ENCODE measurements around the gene CEP89. TPM values are rescaled to one million over a fixed set of nuclear protein-coding genes. Genes with fewer than 3 reads are reported as not detected.

CEP89 gene
- total and polyA plus RNA-seq, 2 of the 4 experiments (the other 2 are of a cell fraction): 7.2 to 17.4 TPM

GRCh38 chr19:32880622-32881021 is 91.1 kb downstream of the CEP89 start:
- no peak overlapping the region for H2BK120ac ChIP-seq (ENCODE audit: low read depth, low read length)
- no peak overlapping the region for H3K27ac ChIP-seq (ENCODE audit: insufficient read depth, low read length)
- no peak overlapping the region for H3K9ac ChIP-seq (ENCODE audit: low read depth, low read length)
- no peak overlapping the region for H3K4me2 ChIP-seq (ENCODE audit: low read depth, low read length)
- no peaks in the 10 kb centered on the region for H3K27me3 ChIP-seq (ENCODE audit: control insufficient read depth, insufficient read depth, low read length)
- DNase-seq (no peak), ATAC-seq (ENCODE audit: low read depth) (no peak)
- no peak overlapping the region for H4K91ac ChIP-seq (ENCODE audit: insufficient read depth, low read depth, low read length)
- H4K5ac ChIP-seq (ENCODE audit: low read depth, low read length): no peak overlapping the region
- intact Hi-C loops (cut with micrococcal nuclease) (no loop called here), dilution Hi-C loops (cut with HindIII; ENCODE audit: low sequenced_read_pairs, unreplicated experiment) (no loop called here), in situ Hi-C loops (cut with MboI; ENCODE audit: low sequenced_read_pairs) (no loop called here)
- ChIA-PET CTCF (no interaction called here), POLR2A (ENCODE audit: unreplicated experiment) (no interaction called here)
- H3K9me1 ChIP-seq (ENCODE audit: insufficient read depth, low read length): no peaks in the 10 kb centered on the region
- no peak overlapping the region for H3K4ac ChIP-seq (ENCODE audit: low read depth, low read length)
- no peak overlapping the region for H3K23ac ChIP-seq (ENCODE audit: low read depth, low read length)
- no peaks in the 10 kb centered on the region for H4K20me1 ChIP-seq (ENCODE audit: insufficient read depth, low read length)
- H2BK15ac ChIP-seq (ENCODE audit: low read depth, low read length): no peak overlapping the region
- 100% methylated on average over 1 of the region's 2 CpGs; no CpG with 5 or more reads in 1 of the 2 experiments for WGBS, 2 experiments (ENCODE audit: extremely low coverage in 2 of 2, insufficient read length in 1 of 2)
- no peak overlapping the region for H4K8ac ChIP-seq (ENCODE audit: low read depth in 2 of 2, low read length in 2 of 2)
- no peak overlapping the region for H3K14ac ChIP-seq (replicated peaks; ENCODE audit: low read depth, low read length)
- BruUV-seq (replicated peaks): no TSS peak
- no peak overlapping the region for H2AFZ ChIP-seq (replicated peaks; ENCODE audit: low read length, poor library complexity)
- H3K9me3 ChIP-seq (ENCODE audit: control insufficient read depth, insufficient read depth, low read length): no peaks in the 10 kb centered on the region
- no peaks in the 10 kb centered on the region for H3K79me1 ChIP-seq (ENCODE audit: low read depth in 1 of 2, low read length in 2 of 2)
- TF ChIP-seq MAFK (IDR thresholded peaks at IDR 0.05; ENCODE audit: low read depth, low read length): no peak
- TF ChIP-seq BHLHE40 (IDR thresholded peaks at IDR 0.05; ENCODE audit: low read depth, low read length): no peak
- TF ChIP-seq CEBPB (IDR thresholded peaks at IDR 0.05; ENCODE audit: low read depth, low read length): no peak
- no peak for TF ChIP-seq FOS (IDR thresholded peaks at IDR 0.05; ENCODE audit: low read depth, low read length)
- TF ChIP-seq CTCF (conservative IDR thresholded peaks at IDR 0.05; ENCODE audit: low read depth, low read length): no peak
- no peak for TF ChIP-seq MAZ (IDR thresholded peaks at IDR 0.05; ENCODE audit: borderline replicate concordance, low read depth, low read length)
- no peak for TF ChIP-seq RFX5 (IDR thresholded peaks at IDR 0.05; ENCODE audit: low read depth, low read length)
- no peak for TF ChIP-seq SMC3 (IDR thresholded peaks at IDR 0.05; ENCODE audit: low read depth, low read length)
- TF ChIP-seq, protein P1, sequence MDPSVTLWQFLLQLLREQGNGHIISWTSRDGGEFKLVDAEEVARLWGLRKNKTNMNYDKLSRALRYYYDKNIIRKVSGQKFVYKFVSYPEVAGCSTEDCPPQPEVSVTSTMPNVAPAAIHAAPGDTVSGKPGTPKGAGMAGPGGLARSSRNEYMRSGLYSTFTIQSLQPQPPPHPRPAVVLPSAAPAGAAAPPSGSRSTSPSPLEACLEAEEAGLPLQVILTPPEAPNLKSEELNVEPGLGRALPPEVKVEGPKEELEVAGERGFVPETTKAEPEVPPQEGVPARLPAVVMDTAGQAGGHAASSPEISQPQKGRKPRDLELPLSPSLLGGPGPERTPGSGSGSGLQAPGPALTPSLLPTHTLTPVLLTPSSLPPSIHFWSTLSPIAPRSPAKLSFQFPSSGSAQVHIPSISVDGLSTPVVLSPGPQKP (IDR thresholded peaks at IDR 0.05; ENCODE audit: borderline replicate concordance, low read depth, low read length): no peak
- TF ChIP-seq RCOR1 (IDR thresholded peaks at IDR 0.05; ENCODE audit: insufficient replicate concordance, low read length): no peak
- TF ChIP-seq RAD21 (IDR thresholded peaks at IDR 0.05; ENCODE audit: low read length): no peak
- TF ChIP-seq POLR2A (IDR thresholded peaks at IDR 0.05; ENCODE audit: low read depth, low read length): no peak
- no peak for TF ChIP-seq MXI1 (IDR thresholded peaks at IDR 0.05; ENCODE audit: borderline replicate concordance, low read depth, low read length)
- TF ChIP-seq NFE2L2 (IDR thresholded peaks at IDR 0.05; ENCODE audit: low read depth, low read length): no peak
- no peak for TF ChIP-seq USF2 (IDR thresholded peaks at IDR 0.05; ENCODE audit: low read depth, low read length)
- TF ChIP-seq CHD1 (IDR thresholded peaks at IDR 0.05; ENCODE audit: low read depth, low read length): no peak
- H3K36me3 ChIP-seq (ENCODE audit: control insufficient read depth, insufficient read depth, low read length): no peaks in the 10 kb centered on the region; the same call in none of the 2 replicates
- H3K4me3 ChIP-seq (ENCODE audit: insufficient read depth, low read depth, low read length): no peak overlapping the region
- H3K4me1 ChIP-seq (ENCODE audit: control insufficient read depth, insufficient read depth, low read length): no peaks in the 10 kb centered on the region
- H2AK9ac ChIP-seq (replicated peaks; ENCODE audit: low read depth, low read length, poor library complexity): no peak overlapping the region
- no peak overlapping the region for H2AK5ac ChIP-seq (ENCODE audit: low read depth, low read length)
- H2BK20ac ChIP-seq (ENCODE audit: low read depth, low read length): no peak overlapping the region
- H2BK5ac ChIP-seq (ENCODE audit: low read depth, low read length, poor library complexity, severe bottlenecking): no peak overlapping the region
- H3K18ac ChIP-seq (ENCODE audit: low read depth, low read length): no peak overlapping the region
- H3K56ac ChIP-seq (ENCODE audit: extremely low read depth, insufficient read depth, low read length): no peak overlapping the region

All from IMR-90 (cell line).